Muscle layer of colon (tissue), 2 donors: Measurements from ENCODE around the gene HNRNPLL.

Source experiments
- H3K27ac ChIP-seq: one replicate; pipeline ENCODE4 v1.7.0; 2013; ENCODE audit warnings: low read depth, mild to moderate bottlenecking, low read length, moderate library complexity
- H3K27me3 ChIP-seq, 2 donors: one replicate each; pipeline ENCODE4 v1.7.0; 2013; ENCODE audit warnings: low read length in 2 of 2, mild to moderate bottlenecking in 2 of 2; ENCODE audit not compliant: insufficient read depth in 2 of 2, control insufficient read depth in 1 of 2
- H3K36me3 ChIP-seq: one replicate; pipeline ENCODE4 v1.7.0; 2013; ENCODE audit warnings: mild to moderate bottlenecking, low read length; ENCODE audit not compliant: insufficient read depth
- H3K4me1 ChIP-seq: one replicate; pipeline ENCODE4 v1.7.0; 2013; ENCODE audit warnings: mild to moderate bottlenecking, low read length; ENCODE audit not compliant: insufficient read depth
- H3K4me3 ChIP-seq, 2 donors: one replicate each; pipeline ENCODE4 v1.7.0; 2013; ENCODE audit warnings: low read length in 2 of 2, low read depth in 1 of 2, mild to moderate bottlenecking in 1 of 2, moderate library complexity in 1 of 2
- H3K9ac ChIP-seq: one replicate; pipeline ENCODE4 v1.7.0; 2013; ENCODE audit warnings: low read length
- H3K9me3 ChIP-seq: one replicate; pipeline ENCODE4 v1.7.0; 2013; ENCODE audit warnings: mild to moderate bottlenecking, low read length
- donor health status: abdominal sarcoma.
- donor health status: Adenocarcinoma of cecum.

The HNRNPLL gene

DNA sequence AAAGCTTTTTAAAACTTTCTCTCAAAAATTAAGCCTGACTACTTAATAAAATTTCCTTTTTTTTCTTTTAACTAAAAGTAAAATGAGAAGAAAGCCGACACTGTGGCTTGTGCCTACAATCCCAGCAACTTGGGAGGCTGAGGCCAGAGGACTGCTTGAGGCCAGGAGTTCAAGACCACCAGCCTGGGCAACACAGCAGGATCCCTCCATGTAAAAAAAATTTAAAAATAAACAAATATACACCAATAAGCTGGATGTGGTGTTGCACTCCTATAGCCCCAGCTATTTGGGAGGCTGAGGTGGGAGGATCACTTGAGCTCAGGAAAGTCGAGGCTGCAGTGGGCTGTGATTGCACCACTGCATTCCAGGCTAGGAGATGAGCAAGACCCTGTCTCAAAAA, 37.4 kb downstream of the HNRNPLL start:
- no peak overlapping the region for H3K4me3 ChIP-seq
- H3K27me3 ChIP-seq: no peaks in the 10 kb centered on the region
- no peaks in the 10 kb centered on the region for H3K9me3 ChIP-seq
- no peaks in the 10 kb centered on the region for H3K4me1 ChIP-seq
- no peak overlapping the region for H3K27ac ChIP-seq
- H3K36me3 ChIP-seq: peaks cover 53% of the 10 kb centered on the region
- no peak overlapping the region for H3K9ac ChIP-seq

DNA sequence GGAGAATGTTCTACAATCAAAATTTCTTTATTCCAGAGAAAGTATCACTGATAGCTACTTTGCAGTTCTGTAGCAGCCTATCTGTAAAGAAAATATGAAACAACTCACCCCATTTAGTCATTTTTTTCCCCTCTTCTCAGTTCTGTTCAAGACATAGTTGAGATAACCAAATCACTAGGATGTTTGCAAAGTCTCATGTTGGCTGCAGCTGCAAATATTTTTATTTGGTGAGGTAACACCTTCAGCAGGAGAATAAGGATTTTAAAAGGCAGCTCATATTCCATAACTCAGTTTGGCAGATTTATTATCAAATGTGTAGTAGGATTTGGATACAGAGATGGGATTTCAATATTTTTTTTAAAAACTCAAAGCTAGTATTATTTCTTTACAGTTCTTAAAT, 41.0 kb downstream of the HNRNPLL start:
- Histone ChIP-seq H3K4me1 (no peaks in the 10 kb centered on the region), H3K9ac (no peak overlapping the region), H3K27me3 (no peaks in the 10 kb centered on the region), H3K27ac (no peak overlapping the region), H3K4me3 (no peak overlapping the region), H3K36me3 (peaks cover 30% of the 10 kb centered on the region), H3K9me3 (no peaks in the 10 kb centered on the region)

DNA sequence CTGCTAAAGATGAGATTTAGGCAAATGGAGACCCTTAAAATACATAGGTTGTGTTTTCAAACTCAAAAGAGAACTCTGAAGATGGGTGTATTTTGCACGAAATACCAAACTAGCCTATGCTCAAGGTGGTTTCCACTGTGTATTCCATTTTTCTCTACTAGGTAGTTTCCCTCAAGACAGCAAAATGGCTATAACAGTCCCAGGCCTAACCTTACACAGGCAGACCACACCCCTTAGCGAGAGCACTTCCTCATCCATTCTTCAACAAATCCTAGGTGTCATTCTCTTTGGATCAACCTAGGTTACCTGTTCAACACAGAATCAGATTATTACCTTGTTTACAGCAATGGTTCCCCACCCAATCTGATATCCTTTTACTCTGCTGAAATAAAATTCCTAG, 42.6 kb downstream of the HNRNPLL start:
- Histone ChIP-seq H3K27me3 (no peaks in the 10 kb centered on the region), H3K4me1 (no peaks in the 10 kb centered on the region), H3K27ac (no peak overlapping the region), H3K9me3 (no peaks in the 10 kb centered on the region), H3K4me3 (no peak overlapping the region), H3K9ac (no peak overlapping the region), H3K36me3 (peaks cover 30% of the 10 kb centered on the region)

DNA sequence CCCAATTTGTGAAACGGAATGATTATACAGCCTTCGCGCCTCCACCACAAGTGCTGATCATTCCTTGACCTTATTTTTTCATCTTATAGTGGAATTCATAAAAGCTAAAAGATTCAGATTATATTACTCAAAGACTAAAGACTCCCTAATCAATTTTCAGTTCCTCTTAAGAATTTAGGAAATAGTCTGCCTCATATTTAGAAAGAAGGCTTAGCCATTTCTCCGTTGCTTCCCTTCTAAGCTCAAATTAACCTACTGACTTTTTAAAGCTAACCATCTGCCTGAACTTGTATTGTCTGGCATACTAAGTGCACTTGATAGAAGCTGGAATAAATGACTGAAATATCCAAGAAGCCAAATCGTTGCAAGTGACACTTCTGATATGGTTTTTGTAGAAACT, 44.7 kb downstream of the HNRNPLL start:
- H3K36me3 ChIP-seq: peaks cover 27% of the 10 kb centered on the region
- H3K9me3 ChIP-seq: no peaks in the 10 kb centered on the region
- H3K27me3 ChIP-seq: no peaks in the 10 kb centered on the region

DNA sequence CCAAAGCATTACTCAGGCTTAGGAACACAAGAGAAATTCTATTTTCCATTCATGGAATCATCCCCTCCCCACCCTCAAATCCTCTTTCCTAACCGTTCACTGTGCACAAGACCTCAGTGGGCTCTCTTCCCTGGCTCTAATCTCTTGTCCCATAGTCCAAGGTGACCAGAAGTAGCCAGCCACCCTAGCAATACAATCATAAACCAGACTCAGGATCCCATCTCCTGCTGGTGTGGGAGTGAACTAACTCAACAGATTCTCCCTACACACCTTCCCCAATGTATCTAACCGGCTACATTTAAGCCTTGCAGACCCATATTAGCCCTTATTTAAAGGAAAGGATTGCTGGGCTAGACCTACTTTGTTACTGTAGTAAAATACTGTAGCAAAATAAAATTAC, 45.5 kb downstream of the HNRNPLL start:
- H3K27ac ChIP-seq: no peak overlapping the region
- H3K9me3 ChIP-seq: no peaks in the 10 kb centered on the region
- H3K27me3 ChIP-seq: no peaks in the 10 kb centered on the region
- no peak overlapping the region for H3K4me3 ChIP-seq
- no peak overlapping the region for H3K9ac ChIP-seq
- H3K36me3 ChIP-seq: peaks cover 25% of the 10 kb centered on the region
- no peaks in the 10 kb centered on the region for H3K4me1 ChIP-seq

More for the DNA sequence above, 44.7 kb downstream of the HNRNPLL start:
- H3K4me1 ChIP-seq: no peaks in the 10 kb centered on the region
- H3K9ac ChIP-seq: no peak overlapping the region
- H3K27ac ChIP-seq: no peak overlapping the region
- H3K4me3 ChIP-seq: no peak overlapping the region

DNA sequence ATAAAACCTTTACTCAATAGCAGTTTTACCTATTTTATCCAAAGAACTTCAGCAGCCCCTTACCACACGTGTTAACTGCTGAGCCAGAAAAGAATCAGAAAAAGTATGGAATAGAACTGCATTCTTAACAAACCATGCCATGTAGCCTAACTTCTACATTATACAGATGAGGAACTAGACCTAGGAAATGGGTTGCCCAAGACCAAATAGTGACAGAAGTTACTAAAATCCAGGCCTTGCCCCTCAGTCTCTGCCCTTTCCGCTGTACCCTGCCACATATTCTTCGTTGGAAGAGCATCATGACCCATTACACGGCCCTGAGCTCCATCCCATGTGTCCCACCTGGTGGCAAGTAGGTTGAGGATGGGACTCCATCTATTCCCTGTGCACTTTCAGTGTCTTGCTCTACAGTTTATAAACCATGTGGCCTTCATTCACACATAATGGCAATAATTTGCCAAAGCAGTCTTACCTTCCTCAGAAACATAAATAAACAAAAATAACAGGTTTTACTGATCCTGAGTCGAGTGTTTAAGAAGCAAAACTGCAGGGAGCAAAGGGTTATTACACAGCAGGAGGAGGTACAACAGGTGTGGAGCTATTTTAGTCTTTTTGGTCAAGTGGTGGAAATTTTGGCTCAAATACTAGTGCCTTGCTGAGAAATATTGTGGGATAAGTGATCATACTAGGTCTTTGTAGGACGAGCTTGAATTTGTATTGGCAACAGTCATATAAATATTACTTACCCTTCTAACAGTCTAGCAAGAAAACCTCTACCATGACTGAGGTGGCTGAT, 46.5 kb downstream of the HNRNPLL start:
- H3K27ac ChIP-seq: no peak overlapping the region
- H3K9me3 ChIP-seq: no peaks in the 10 kb centered on the region
- H3K27me3 ChIP-seq: no peaks in the 10 kb centered on the region
- no peaks in the 10 kb centered on the region for H3K4me1 ChIP-seq
- H3K36me3 ChIP-seq: peaks cover 15% of the 10 kb centered on the region
- H3K9ac ChIP-seq: no peak overlapping the region
- H3K4me3 ChIP-seq: no peak overlapping the region

DNA sequence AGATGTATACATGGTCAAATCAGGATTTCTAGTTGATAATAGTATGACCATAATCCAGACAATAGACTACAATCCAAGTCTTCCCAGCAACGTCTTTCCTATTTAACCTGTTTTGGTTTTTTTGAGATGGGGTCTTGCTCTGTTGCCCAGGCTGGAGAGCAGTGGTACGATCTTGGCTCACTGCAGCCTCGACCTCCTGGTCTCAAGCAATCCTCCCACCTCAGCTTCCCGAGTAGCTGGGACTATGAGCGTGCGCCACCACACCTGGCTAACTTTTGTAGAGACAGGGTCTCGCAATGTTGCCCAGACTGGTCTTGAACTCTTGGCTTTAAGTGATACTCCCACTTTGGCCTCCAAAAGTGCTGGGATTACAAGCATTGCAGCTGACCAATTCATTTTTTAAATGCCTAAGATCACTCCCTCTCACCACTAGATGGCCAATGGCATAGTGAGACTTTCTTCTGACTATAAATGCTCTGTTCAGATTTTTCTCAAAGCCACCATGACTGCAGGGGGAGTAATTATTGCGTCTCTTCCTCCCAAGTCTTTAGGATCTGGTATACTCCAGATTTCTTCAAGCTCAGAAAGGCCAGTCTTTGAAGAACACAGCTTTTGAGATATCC, 47.6 kb downstream of the HNRNPLL start:
- Histone ChIP-seq H3K36me3 (peaks cover 4% of the 10 kb centered on the region), H3K4me3 (no peak overlapping the region), H3K9ac (no peak overlapping the region), H3K9me3 (no peaks in the 10 kb centered on the region), H3K4me1 (no peaks in the 10 kb centered on the region), H3K27me3 (no peaks in the 10 kb centered on the region), H3K27ac (no peak overlapping the region)

DNA sequence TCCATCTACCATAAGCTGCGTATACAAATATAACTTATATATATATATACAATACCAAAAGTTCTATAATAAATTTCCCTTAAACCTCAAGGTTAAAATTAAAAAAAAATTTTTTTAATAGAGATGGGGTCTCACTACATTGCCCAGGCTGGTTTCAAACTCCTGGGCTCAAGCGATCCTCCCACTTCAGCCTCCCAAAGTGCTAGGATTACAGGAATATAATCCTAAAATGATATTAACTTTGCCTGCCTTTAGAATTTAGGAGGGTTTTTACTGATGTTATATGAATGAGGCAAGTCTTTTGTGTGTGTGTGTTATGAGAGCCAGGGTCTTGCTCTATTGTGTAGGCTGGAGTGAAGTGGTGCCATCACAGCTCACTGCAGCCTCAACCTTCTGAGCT, 49.2 kb downstream of the HNRNPLL start:
- H3K4me3 ChIP-seq: no peak overlapping the region
- no peaks in the 10 kb centered on the region for H3K27me3 ChIP-seq
- no peaks in the 10 kb centered on the region for H3K9me3 ChIP-seq
- no peak overlapping the region for H3K27ac ChIP-seq
- no peak overlapping the region for H3K9ac ChIP-seq
- no peaks in the 10 kb centered on the region for H3K4me1 ChIP-seq
- H3K36me3 ChIP-seq: no peaks in the 10 kb centered on the region

DNA sequence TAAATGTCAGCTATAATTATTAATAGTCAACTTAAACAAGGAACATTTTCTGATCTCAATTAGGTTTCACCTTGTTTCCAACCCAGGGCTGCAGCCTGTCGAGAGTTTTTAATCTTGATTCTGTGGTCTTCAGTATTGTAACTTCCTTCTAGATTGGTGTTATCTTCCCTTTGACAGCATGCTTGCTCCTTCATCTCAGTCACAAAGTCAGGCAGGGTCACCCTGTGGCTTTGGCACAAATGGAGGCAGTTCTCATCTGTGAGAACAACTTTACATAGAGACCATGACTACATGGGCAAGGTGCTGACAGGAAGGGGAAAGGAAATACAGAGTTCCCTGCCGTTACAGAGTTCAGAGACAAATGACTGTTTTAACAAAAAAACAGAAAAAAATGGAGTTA, 50.5 kb downstream of the HNRNPLL start:
- Histone ChIP-seq H3K9me3 (no peaks in the 10 kb centered on the region), H3K36me3 (no peaks in the 10 kb centered on the region), H3K27ac (no peak overlapping the region), H3K4me1 (no peaks in the 10 kb centered on the region), H3K9ac (no peak overlapping the region), H3K4me3 (no peak overlapping the region), H3K27me3 (no peaks in the 10 kb centered on the region)

DNA sequence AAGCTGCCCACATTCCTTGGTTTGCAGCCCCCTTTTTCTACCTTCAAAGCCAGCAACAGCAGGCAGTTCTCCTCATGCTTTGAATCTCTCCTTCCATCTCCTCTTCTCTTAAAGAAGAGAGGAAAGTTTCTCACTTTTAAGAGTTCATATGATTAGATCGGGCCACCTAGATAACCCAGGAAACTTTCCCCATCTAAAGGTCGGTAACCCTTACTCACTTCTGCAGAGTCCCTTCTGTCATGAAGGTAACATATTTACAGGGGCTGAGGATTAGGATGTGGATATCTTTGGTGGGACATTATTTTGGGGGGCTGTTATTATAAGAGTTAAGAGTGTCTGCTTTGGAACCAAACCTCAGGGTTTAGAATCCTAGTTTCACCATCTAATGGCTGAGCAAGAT, 51.0 kb downstream of the HNRNPLL start:
- no peak overlapping the region for H3K27ac ChIP-seq
- no peaks in the 10 kb centered on the region for H3K9me3 ChIP-seq
- no peaks in the 10 kb centered on the region for H3K27me3 ChIP-seq
- no peak overlapping the region for H3K4me3 ChIP-seq
- no peaks in the 10 kb centered on the region for H3K4me1 ChIP-seq
- H3K36me3 ChIP-seq: no peaks in the 10 kb centered on the region
- no peak overlapping the region for H3K9ac ChIP-seq

DNA sequence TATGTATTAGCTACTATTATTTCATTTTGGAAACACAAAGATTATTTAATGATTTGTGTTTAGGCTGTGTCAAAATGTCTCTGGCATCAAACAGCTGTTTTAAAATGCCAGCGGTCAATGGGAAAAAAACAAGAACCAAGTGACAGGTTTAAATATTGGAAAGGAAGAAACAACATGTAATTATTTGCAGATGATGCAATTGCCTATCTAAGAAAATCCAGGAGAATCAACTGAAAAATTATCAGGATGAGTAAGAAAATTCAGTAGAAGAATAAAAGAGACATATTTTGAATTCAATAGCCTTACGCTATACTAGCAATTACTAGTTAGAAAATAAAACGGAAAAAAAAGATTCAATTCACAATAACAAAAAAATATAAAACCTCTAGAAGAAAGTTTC, 51.6 kb downstream of the HNRNPLL start:
- Histone ChIP-seq H3K36me3 (no peaks in the 10 kb centered on the region), H3K9ac (no peak overlapping the region), H3K4me1 (no peaks in the 10 kb centered on the region), H3K27ac (no peak overlapping the region), H3K4me3 (no peak overlapping the region), H3K27me3 (no peaks in the 10 kb centered on the region), H3K9me3 (no peaks in the 10 kb centered on the region)

DNA sequence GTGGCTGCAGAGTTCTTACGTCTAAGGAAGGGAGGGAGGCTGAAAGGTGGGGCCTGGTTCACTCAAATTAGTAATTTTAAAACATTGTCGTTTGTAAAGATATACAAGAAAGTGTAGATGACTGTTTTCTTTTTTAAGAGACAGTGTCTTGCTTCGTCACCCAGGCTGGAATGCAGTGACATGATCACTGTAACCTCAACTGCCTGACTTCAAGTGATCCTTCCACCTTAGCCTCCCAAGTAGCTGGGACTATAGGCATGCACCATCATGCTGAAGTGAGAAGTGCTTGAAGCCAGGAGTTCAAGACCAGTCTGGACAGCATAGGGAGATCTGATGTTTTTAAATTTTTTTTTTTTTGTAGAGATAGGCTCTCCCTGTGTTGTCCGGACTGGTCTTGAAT, 52.9 kb downstream of the HNRNPLL start:
- no peaks in the 10 kb centered on the region for H3K27me3 ChIP-seq
- no peak overlapping the region for H3K4me3 ChIP-seq
- no peaks in the 10 kb centered on the region for H3K9me3 ChIP-seq
- H3K36me3 ChIP-seq: no peaks in the 10 kb centered on the region
- H3K4me1 ChIP-seq: no peaks in the 10 kb centered on the region
- no peak overlapping the region for H3K9ac ChIP-seq
- no peak overlapping the region for H3K27ac ChIP-seq
